Raji (cell line): ENCODE data around the gene ACOXL.

ENCODE experiments used
- POLR2A ChIP-seq: IDR thresholded peaks from 2 replicates; pipeline ENCODE4 v1.6.1; 2011; ENCODE audit warnings: low read depth, low read length, control low read depth; ENCODE audit not compliant: insufficient read depth

Gene ACOXL

DNA sequence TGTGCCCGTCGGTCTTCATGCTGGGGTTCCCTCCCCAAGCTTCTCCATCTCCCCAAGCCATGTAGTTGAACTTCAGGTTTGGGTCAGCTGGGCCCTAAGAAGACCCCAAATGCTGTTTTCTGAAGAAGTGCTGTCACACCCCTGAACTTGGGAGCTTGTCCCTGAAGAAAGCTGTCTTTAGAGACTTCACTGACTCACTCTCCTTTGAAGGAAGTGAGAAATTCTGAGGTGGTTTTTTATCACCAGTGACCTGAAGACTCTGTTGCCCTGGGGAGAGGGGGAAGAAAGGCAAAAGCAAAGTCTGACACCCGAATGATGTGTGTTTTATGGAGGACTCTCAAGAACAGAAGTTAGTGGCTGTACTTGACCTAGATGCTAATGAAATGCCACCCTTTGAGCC is 304.8 kb downstream of the ACOXL start:
- no peak for TF ChIP-seq POLR2A

DNA sequence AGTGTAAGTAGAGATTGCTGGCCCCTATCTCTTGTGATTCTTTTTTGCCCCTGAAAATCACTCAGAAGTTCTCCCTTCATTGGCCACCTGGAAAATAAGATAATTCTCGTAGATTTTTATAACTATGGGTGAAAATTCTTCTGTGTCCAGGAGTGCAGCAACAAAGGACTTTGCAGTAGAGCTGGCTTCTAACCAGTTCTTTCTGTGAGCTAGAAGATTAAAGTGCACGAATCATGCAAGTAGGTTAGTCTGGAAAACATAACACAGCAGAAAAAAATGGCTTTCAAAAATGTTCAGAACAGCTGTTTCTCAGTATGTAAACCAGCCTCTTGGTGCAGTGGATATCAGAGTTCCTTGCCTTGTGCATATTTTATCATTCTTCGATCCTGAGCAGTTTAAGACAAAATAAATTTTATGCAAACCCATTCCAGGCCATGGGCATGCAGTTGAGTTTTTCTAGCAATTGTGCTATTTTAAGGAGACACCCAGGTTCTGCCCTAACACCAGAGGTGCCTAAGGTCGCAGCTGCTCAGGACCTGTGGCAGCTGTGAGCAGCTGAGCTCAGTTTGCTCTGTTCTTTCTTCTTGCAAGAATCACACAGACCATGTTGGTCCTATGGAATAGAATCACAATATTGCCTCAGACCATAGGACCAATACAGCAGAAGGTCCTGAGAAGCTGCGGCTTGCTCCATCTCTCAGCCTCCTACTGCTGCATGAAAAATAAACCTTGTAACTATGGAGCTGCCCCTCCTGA is 307.4 kb downstream of the ACOXL start:
- no peak for TF ChIP-seq POLR2A

DNA sequence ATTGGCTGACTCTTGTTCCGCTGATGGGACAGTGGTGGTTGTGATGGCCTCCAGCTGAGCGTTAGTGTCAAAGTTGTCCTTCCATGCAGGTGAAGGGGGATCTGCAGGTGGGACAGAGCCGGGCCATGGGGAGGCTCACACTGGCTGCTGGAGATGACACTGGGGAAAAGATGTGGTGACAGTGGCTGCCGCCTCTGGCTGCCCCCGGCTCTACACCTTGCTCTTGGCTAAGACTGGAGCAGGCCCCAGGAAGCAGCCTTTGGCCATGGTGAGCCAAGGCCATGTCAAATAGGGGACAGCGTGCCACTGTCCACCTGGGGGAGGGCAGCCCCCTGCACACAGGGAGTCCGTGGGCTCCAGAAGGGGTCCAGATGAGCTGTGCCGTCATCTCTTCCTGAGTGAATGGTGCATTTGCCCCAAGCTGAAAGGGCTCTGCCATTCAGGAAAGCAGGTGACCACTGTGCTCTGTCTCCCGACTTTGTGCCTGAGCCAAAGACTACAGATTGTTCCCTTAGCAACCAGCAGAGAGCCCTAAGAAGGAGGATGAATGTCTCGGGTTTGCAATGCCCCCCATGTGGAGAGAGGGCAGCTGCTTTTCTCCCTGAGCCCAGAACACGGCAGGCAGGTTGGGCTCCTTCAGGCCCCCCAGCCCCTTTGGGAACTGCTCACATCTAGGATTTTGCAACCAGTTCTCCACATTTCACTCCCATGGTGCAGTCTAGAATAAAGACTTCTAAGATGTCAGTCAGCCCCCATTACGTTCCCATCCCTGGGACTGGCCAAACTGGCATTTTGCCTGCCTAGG is 309.2 kb downstream of the ACOXL start:
- no peak for TF ChIP-seq POLR2A

DNA sequence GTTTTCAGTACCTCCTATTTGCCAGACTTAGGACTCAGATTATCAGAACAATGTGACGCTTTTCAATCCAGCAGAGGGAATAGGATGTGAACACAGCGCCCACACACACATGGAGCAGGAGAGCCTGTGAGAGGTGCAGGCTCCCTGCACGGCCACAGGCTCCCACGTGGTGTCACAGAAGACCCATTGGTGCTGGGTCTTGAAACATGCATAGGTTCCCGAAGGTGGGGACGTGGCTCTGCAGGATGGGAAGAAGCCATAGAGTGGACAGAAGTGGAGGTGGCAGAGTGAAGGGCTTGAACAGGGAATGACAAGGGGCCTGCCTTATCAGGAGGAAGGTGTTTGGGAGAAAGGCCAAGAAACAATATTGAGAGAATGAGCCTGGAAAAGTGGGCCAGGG is 309.9 kb downstream of the ACOXL start:
- no peak for TF ChIP-seq POLR2A

DNA sequence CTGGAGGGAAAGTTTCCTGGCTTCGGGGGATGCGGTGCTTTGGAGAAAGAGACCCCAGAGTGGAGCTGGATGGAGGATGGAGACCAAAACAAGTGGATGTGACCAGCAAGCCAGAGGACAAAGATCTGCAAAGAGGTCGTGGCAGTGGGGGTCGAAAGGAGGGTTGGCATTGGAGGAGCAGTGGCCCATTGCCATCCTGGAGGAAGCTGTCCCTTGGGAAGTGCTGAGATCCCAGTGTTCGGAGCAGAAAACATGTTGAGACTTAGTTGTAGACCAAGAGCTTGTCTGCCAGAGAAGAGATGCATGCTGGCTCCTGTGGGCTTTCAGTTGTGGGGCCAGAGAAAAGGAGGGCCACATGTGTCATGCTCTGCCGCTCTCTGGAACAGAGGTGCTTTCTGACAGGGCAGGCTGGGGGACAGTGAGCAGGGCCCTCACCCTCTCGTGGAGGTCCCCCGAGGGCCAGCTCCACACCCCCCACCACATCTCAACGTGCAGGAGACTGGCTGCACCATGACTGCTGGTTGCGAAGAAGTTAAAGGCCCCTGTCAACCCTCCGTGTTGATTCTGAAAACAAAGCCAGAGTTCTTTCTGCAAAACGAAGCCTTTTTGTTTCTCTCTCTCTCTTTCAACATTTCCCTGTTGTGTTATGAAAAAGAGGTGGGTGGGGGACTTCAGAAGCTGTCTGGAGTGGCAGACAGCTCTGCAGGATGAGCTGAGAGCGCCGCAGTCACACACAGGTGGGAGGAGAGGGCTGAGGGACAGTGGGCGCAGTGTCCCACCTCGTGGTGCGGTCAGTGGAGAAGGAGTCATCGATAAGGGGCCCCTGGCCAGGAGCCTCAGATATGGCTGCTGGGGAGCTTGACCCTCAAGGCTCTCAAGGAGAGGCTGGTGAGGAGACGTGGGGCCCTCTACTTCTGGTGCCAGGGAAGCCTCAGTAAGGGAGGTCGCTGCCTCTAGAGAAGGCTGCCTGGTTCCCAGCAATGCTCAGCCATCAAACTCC is 310.7 kb downstream of the ACOXL start:
- no peak for TF ChIP-seq POLR2A

DNA sequence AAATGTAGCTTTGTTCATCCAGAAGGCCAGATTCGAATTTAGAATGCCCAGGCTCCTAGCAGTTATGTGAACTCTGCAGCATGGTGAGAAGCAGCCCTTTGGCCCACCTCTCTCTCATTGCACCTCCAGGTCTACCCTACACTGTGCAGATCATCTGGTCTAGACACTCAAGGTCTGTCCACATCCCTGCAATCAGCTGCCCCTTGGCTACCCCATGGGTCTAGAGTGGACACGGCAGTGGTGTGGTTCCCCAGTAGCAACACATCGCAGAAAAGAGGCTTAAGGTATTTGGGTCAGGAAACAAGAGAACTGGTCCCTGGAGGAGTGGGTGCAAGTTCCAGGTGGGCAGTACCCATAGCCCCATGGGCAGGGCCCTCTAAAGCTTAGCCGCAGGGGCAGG is 311.7 kb downstream of the ACOXL start:
- no peak for TF ChIP-seq POLR2A

DNA sequence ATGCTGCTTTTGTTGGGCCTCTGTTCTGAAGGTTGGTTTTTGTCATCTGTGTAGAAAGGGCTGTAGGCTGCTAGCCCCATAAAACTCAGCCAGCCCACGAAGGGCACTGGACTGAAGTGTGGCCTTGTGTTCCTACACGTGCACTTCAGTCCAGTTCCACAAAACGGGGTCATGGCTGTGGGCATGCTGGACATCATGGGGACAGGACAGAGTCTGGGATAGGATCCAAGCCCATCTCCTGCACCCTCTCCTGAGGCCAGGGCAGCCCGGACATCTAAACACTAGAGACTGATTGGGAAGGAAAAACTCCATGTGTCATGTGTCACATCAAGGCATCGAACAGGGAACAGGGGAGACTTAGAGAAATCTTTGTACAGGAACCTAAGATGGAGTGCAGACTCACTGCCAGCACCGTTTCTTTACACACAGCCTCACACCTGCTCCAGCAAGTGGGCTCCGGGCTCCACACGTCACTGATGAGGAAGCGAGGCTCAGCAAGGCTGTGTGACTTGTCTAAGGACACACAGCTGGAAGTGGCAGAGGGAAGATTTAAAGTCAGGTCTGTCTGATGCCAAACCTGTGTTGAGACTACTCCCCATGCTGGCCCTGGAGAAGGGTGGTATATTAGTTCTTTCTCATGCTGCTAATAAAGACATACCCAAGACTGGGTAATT is 313.5 kb downstream of the ACOXL start:
- no peak for TF ChIP-seq POLR2A

DNA sequence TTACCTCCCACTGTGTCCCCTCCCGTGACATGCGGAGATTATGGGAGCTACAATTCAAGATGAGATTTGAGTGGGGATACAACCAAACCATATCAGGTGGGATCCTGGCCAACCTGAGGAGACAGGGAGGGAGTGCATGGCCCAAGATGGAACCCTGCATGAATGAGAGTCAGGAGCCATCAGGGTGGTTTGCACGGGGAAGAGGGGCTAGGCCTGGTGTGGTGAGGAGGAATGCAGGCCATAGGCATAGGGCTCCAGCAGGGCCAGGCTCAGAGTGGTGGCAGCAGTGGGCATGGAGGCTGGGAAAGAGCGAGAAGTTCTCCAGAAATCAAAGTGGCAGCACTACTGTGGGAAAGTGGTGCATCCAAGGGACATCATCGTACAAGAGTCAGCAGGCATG is 314.3 kb downstream of the ACOXL start:
- TF ChIP-seq POLR2A, result no peak

DNA sequence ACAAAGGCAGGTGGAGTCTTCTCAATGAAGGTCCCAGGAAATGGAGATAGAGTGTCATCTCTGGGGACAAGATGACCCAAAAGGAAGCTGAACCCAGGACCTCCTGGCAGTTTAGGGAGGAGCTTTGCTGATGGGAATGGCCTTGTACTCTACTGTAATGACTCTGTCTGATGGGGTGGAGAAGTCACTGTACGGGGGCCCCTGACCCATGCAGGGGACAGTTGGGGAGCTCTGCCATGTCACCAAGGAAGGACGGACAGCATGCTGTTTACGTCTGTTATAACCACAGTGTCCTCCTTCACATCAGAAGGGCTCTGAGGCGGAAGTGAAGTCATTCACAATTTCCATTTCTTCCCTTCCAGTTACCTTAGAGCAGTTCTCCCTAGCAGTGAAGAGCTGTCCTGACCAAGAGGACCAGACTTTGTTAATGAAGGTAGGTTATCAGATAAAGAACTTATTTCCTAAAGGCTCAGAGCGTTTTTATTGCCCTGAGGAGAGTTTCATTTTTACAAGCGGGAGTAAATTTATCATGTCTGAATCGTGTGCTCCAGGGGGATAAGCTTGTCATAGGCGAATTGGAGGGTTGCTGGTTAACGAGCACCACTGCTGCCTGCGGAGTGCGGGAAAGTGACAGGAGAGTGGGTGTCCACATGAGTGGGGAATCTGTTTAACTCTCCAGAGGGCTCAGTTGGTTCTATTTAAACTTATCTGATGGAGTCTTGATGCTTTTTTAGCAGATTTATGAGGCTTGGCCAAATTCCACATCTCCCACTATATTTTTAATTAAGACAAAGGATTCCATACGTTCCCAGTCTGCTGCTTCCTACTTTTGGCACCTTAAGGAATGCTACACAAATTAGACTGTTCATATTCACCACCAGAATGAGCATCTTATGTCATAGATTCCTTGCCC is 316.7 kb downstream of the ACOXL start:
- no peak for TF ChIP-seq POLR2A

DNA sequence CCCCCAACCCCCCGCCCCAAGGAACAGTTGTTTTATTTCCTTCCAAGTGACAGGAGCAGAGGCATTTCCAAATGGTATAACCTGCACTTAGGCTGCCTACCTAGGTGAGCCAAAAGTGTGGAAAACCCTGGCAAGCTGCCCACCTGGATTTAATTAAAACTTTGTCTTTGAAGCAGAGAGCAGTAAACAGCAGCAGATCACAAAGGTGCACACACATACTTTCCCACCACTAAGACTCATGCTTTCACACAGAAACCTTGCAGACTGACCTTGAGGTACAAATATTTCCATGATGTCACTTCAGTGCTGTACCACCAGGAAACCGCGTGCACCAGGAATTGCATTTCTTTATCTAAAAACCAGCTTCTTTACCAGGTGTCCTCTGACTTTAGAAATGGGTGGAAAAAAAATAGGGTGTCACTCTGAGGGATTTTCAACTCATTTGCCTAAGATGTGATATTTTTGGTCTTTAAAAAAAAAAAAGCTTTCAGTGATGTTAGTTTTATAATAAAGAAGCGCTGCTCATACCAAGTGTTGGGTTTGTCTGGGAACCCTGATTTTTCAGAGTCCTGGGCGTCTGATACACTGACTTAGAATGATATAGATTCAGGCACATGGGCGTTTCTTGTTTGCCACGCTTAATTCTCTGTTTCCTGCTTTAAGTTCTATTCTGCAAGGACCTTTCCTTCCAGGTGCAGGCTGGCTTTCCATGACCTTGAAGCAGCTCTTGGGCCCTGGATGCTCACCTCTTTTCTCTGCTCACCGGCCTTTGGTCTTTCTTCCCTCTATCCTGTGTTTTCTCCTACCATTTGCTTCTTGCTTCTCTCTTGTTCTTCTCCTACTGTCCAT is 317.6 kb downstream of the ACOXL start:
- no peak for TF ChIP-seq POLR2A

DNA sequence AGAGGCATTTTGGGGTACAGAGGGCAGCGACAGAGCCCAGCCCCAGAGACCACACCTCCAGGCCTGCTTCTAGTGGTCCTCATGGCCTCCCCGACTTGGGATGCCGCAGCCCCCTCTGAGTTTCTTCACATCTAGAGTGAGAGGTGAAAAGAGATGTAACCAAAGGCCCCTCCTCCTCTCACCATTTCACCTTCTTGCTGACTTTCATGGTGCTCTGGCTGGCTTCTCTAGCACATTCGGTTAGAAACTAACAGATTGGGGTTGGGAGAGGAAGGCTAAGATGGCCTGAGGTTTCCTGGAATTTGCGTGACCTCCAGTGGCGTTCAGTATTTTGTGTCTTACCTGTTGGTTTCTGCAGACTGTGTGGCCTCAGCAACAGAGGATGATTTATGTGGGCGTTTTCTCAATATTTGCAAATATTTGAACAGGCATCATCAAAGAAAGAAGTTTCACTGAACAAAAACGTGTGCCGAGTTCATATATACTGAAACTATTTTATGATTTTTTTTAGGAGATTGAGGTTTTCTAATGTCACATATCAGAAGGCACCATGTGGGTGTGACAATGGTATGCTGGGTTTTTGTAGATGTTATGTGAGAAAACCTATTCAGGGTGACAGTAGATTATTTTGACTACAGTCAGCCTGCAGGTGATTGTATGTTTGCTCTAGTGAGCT is 318.5 kb downstream of the ACOXL start:
- TF ChIP-seq POLR2A, result no peak

DNA sequence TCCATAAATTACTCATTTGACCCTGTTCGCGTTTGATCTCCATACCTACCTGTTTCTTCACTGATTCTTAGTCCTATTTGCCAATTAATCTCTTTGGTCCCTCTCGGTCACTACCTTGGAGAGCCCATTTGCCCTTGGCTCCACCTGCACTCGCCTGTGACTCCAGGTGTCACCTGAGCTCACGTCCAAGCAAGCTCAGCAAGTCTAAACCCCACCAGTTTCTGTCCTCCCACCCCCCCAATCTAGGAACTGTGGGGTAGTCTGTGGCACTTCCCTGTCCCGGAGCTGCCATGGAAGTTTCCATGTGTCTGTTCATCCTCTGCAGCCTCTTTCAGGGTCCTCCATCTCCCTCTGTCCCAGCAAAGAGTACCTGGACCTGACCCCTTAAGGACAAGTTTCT is 320.2 kb downstream of the ACOXL start:
- TF ChIP-seq POLR2A, result no peak

DNA sequence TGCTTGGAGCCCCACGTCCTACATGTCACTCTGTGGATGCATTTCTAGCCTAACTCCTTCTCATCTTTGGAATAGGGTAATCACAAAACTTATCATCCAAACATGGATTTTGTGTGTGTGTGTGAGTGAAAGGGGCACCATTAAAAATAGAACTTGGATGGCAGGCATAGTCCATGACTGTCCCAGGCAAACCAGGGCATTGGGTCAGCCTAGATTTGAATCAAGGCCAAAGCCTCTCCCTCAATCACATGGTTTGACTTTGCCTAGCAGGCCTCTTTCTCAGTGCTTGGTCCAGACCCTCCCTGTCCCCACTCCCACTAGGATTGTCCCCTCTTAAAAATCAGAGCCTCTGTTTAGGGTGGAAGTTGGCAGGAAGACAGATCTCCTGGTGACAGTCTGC is 320.9 kb downstream of the ACOXL start:
- TF ChIP-seq POLR2A, result no peak
